ENCODE results near the gene PDCD4.
A peak's percentile ranks its signal among the peaks of the same experiment; 100 is the strongest.

PDCD4 gene

DNA sequence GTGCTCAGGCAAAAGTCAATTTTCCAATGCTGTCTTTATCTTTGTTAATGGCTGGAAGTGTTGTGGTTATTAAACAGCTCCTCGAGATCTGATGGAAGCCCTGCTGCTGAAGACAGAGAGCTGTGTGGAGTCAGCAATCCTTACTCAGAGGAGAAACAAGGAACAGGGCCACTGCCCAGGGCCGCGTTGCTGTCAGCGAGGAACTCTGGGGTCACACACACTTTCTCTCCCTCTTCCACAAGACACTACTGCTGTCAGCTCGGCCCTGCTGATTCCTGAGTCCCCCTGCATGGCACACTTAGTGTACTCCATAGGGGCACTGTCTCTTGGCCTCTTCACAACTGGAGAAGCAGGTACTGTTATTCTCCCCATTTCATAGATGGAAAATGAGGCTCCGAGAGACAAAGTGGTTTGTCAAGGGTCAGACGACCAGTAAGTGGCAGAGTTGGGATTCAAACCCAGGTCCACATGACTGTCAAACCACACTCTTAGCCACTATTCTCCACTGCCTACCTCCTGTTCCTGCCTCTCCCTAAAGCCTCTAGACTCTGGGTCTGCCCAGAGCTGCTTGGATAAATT lies 29.3 kb upstream of the PDCD4 start:
- no peak for DNase-seq (ENCODE audit: low spot score)

DNA sequence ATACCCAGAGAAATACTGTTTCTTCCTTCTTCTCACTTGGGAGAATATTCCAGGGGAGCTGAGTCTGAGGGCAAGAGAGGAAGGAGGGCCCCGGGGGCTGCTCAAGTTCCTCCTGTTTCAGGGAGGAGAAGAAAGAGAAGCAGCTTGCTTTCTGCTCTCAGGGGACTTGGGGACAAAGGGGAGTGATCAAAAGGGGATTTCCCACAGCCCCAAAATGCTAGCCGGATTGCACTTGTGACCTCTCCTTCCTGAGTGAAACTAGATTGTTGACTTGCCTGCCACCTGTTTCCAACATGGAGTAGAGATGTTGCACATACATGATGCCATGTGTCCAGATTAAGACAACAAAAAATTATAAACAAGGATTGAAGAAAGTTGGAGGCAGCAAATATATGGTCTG lies 28.7 kb upstream of the PDCD4 start:
- DNase-seq (ENCODE audit: low spot score), result no peak

DNA sequence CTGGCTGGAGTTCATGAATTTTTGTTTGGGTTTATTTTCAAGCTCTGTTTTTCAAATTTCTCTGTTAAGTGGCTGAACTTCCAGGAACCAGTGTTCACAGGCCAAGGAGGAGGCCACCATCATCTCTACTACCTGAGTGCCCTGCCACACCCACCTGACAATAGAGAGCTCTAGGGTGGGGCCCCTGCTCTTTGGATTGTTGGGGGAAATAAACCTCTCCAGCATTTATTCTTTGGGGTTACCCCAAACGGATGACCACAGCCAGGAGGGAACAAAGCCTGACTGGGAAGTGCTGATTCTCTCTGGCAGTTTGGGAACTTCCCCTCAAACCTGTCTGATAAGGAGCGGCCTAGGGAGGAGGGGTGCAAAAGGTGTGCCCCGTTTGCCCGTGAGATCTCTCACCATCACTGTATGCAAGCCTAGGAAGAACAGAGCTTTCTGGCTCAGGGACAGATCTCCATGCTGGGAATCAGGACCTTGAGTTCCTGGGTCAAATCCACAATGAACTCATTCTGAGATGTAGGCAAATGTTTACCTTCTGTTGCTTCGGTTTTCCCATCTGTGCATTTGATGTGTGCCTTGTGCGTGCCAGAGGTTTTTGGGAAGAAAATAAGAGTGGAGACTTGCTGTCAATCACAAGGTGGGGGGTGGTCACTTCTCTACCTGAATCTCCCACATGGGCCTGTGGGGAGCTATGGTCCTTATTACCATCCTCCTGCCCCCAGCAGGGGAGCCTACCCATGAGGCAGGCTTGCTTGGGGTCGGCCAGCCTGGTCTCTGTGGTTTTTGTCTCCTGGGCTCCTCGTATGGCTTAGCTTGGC lies 27.7 kb upstream of the PDCD4 start:
- no peak for DNase-seq (ENCODE audit: low spot score)

DNA sequence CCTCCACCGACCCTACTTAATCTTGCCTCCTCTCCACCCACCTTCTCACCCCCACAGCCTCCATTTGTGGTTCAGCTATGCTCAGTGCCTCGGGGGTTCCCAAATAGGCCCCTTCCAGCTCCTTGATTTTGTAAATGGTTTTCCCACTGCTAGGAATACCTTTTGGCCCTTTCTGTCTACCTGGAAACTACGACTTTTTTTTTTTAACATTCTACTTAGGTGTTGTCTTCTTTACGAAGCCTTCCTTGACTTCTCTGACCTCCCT lies 27.2 kb upstream of the PDCD4 start:
- DNase-seq (ENCODE audit: low spot score), result no peak

DNA sequence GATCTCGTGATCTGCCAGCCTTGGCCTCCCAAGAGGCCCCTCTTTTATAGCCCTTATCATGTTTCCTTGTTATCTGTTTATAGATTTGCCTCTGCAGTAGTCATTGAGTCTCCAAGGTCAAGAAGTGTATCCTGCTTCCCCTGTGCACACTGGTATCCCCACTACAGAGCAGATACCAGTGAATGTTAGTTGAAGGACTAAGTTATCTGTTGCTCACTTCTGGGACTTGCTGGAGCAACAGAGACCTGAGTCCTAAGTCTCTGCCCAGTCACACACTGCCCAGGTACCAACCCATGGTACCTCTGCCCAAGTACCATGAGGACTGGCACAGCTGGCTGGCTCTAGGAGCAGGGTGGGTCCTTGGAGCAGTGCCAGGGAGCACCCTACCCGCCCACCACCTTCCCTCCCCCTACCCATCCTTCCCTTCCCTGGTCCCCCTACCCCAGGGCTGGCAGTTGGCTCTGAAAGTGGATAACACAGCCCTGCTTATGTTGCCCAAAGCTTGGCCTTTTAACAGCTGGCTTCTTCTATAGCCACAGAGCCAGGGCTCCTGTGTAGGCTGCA lies 26.5 kb upstream of the PDCD4 start:
- DNase-seq (ENCODE audit: low spot score), result no peak

DNA sequence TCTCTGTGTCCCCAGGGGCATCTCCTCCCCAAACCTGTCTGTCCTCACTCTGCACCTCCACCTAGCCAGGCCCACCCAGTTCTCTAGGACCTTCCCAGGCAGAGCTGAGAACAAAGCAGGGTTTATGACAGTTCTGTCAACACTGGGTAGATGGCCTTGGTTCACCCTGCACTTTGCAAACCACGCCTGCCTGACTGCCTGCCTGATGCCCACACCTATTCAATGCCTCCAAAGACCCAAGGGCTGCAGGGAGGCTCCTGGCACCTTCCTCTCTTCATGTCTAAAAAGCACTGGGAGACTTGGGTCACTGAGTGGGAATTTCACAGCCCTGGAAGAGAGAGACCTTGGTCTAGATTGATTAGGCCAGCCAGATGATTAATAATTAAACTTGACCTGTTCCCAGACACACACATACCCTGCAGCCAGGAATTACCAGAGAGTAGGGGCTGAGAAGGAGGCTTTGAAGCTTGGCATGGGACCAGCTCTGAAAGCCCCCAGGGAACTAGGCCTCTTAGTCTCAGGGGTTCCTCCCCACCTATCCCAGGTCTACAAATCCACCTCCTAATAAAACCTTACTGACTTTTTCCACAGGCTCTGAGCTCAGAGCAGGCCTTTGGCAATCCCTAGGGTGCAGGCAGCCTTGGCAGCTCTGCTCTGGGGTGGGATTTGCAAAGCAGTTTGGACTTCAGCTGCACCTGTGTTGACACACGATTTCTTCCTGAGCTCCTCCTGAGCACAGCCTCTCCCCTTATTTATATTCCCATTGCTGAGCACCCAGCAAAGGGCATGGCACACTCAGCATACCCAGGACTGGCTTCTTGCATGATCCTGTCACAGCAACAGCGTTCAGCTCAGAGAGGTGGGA lies 25.7 kb upstream of the PDCD4 start:
- DNase-seq (ENCODE audit: low spot score), result no peak

DNA sequence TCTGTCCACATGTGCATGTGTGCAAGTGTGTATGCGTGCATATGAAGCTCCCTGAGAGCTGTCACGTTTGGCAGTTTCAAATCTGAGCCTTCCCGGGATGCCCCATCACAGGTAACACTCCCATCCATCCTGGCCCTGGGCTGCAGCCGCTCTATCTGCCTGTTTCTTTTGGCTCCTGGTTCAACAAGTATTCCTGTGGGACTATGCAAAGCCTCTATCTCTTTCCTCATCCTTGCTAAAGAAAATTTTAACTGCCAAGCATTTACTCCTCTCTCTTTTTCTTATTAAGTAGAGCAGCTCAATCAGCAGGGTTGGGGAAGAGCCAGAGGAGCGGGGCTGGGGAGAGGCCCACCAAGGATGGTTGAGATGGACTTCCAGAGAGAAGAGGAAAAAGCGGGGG lies 24.4 kb upstream of the PDCD4 start:
- no peak for DNase-seq (ENCODE audit: low spot score)

DNA sequence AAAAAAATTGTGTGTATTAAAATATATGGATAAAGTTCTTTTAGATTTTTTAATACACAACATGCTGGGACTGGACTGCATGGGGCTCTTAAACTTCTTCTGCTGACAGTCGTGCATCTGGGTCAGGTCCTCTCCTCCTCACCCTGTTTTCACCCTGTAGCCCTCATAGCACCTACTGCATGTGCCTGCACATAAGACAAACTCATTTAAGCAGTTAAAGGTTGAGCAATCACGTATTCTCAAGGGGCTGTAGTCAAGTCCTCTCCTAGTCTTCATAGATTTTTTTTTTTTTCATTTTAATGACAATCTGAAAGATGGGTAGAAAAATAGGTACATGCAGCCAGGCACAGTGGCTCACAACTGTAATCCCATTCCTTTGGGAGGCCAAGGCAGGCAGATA lies 23.6 kb upstream of the PDCD4 start:
- no peak for DNase-seq (ENCODE audit: low spot score)

DNA sequence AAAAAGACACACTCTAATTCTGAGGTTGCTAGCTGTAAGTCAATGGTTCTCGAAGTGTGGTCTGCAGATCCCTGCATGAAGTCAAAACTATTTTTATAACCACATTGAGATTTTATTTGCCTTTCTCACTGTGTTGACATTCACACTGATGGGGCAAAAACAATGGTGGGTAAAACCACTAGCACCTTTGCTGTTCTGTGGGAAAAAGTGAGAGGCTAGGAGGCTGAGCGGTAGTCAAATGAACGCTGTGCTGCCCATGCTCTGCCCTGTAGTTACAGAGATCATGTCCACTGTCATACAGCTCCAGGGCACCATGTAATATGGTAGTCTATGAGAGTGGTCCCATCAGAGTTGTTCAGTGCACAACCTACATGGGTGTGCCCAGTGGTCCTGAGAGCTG lies 21.6 kb upstream of the PDCD4 start:
- DNase-seq (ENCODE audit: low spot score), result no peak

DNA sequence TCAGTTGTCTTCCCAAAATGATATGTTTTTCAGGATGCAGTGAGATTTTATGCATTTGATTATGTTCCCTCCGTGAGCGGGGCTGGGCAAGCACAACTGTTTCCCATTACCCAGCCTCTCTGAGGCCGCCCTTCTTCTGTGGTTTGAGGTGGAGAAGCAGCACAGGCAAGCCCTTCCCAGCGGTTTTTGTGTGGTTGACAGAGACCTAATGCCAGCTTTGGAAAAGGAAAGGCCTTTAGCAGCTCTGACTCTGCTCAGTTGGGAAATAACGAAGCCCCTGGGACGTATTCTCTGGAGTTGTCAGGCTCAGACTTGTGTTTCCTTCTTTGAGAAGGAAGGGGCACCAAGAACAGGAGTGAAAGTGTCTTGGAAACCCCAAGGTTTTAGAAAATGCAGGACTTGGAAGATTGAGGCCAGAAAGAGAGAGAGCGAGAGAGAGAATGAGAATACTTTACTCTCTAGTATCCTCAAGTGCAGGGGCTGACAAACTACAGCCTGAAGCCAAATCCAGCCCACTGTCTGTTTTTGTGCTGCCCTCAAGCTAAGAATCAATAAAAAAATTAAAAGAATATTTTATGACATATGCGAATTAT lies 20.6 kb upstream of the PDCD4 start:
- DNase-seq (ENCODE audit: low spot score), result peak; percentile 64

DNA sequence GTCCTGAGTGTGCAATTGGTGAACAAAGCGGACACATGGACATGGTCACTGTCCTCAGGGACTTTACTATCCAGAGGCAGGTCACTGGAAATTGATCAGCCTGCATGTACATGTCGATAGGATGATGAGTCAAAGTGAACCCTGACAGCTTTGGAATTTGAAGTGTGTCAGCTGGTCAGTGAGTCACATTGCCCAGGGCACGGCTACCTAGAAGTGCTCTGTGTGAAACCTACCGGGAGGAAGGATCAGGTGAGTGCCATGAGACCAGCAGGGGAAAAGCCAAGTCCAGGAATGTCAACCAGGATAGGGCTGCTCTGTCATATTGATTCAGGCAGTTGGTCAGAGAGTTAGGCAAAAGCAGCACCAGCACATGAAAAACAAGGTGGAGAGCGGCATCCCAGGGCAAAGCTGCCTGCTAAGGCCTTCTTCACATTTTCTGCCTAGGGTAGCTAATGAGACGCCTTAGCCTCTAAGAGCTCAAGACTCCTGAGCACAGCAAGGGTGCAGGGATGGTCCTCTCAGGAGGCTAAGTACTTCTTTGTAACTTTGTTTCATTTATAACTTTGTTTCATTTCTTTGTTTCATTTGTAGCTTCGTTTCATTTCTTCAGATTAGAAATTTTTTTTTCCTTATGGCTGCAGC lies 19.4 kb upstream of the PDCD4 start:
- DNase-seq (ENCODE audit: low spot score), result no peak

DNA sequence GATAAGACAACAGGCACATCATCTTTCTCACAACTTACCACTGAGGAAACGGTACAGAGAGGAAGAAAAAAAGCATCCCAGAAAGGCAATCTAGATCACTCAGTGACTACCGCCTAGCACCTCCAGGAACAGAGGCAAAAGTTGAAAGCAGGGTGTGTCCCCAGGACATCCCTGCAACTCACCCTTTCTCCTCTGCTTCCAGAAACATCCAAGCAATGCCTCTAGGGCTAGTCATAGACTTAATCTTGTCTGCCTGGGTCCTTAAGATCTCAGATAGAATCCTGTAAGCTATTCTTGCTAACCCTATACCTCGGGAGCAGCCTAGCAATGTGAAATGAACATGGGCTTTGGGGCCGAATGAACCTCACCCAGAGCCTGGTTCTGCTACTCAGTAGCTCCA lies 18.8 kb upstream of the PDCD4 start:
- no peak for DNase-seq (ENCODE audit: low spot score)

DNA sequence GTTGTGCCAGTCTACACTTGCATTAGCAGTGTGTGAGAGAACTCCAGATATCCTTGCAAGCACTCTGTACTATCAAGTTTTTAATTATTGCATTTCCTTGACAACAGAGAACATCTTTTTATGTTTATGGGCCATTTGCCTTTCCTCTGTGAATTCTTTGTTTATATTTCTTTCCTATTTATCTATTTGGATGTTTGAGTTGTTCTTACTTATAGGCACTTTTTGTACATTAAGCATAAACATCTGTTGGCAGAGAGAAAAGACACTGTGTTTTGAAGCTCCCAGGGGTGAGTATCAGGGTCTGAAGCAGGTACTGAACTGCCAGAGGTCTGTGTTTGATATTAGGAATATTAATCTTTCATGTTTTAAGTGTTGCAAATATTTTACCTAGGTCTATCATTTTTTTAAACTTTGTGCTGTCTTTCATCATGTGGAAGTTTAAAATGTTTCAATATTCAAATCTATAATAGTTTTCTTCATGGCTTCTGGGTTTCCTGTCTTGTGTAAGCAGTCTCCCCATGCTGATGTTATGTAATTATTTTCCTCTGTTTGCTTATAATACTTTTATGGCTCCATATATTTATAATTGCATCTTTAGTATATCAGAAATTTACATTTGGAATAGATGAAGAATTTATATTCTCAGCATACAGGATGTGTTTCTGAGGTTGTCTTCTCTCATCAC lies 17.7 kb upstream of the PDCD4 start:
- DNase-seq (ENCODE audit: low spot score), result no peak

DNA sequence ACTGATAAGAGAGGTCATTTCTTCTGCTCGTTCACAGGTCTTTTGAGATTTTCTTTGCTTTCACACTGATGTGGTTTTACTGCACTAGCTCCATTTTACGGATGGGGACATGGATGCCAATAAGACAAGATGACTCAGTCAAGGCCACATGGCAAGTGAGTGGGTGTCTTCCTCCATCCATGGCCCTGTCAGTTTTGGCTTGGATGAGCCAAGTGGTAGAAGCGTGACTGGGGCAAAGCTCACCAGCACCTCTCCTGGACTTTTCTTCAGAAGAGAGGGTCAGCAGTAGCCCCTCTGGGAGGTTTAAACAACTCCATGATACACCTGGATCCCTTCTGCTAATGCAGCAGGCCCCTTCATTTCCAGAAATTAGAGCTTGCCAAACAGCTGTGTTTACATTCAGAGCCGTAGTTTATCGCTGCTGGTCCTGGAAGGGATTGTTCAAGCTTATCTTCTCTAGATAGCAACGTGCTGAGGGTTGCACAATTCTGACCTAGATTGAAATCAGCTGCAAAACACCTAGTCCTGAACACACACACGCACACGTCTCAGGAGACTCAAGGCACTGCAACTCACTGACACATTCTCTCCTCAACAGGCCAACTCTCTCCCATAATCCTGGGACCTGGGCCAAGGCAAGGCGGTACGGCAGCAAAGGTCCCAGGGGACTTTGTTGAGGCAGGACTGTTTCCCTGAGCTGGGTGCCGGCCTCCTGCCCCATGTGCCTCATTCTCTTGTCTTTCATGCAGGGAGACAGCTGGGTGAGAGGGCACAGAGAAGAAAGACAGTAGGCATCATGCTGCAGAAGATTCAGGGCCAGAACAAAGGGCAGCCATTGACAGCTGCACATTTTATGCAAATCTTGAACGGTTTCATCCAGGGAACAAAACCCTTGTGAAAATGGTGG lies 14.2 kb upstream of the PDCD4 start:
- no peak for DNase-seq (ENCODE audit: low spot score)

DNA sequence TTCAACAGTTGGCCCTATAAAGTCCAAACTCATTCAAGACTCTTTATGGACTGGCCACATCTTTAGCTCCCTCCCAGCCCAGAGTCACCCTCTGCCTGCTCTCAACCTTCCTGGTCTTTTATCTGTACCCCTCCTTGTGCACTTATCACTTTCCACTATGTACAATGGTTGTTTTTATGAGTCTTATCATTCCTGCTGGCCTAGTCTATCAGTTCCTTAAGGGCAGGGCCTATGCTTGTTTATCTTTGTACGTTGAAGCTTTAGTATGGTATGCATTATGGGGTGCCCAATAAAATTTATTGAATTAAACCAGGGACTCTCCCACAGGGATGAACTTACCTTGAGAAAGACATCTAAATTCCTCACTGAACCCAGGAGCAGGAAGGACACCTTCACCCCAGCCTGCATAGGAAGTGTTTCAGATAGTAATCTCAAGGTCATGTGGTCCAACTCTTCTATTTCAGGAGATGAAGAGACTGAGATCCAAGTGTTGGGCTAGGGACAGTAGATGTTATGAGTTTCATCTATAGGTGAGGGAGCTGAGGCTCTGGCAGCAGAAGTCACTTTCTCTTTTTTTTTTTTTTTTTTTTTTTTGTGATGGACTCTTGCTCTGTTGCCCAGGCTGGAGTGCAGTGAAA lies 13.3 kb upstream of the PDCD4 start:
- DNase-seq (ENCODE audit: low spot score), result no peak

DNA sequence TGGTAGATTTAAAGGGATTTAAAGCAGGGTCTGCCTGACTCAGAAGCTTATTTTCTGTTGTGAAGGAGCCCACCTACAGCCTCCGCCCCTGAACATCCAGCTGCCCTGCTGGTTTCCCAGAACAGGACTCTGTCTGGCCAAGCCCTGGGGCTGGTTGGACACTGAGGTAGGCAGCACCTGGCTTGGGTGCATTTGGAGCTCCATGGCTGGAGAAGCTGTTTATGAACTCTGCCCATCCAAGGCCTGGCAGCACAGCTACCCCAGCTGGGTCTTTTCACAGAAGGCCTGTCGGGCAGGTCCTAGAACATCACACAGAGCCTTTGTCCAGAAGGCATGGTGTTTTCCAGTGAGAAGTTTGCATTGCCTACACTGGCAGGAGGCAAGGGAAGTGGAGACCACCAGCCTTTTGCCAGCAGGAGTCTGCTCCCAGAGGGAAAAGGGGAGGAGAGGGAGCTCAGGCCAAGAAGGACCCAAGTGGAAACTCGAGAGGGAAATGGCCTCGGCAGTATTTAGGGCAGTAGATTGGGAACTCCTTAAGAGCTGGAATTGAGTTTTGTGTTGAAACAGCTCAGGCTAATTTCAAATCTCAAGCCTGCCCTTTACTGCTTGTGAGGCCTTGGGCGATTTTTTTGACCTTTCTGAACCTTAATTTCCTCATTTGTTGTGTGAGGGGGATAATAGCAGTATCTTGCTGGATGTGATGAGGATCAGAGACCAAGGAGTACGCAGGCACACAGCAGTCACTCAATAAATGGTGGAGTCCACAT lies 12.3 kb upstream of the PDCD4 start:
- DNase-seq (ENCODE audit: low spot score), result no peak

DNA sequence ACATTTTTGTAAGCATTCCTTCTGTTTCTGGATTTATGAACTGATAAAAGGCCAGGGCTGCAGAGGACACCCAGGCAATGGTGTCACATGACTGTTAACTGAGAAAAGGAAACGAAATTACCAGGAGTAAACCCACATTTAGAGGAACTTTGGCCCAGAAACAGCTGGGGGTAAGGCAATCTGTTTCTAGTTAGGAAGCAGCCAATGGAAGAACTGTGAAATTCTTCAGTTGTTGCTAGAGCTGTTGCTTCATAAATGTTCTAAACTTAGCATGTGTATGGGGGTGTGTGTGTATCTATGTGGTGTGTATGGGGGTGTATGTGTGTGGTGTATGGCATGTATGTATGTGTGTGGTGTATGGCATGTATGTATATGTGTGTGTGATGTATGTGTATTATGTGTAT lies 11.8 kb upstream of the PDCD4 start:
- DNase-seq (ENCODE audit: low spot score), result peak; percentile 86

DNA sequence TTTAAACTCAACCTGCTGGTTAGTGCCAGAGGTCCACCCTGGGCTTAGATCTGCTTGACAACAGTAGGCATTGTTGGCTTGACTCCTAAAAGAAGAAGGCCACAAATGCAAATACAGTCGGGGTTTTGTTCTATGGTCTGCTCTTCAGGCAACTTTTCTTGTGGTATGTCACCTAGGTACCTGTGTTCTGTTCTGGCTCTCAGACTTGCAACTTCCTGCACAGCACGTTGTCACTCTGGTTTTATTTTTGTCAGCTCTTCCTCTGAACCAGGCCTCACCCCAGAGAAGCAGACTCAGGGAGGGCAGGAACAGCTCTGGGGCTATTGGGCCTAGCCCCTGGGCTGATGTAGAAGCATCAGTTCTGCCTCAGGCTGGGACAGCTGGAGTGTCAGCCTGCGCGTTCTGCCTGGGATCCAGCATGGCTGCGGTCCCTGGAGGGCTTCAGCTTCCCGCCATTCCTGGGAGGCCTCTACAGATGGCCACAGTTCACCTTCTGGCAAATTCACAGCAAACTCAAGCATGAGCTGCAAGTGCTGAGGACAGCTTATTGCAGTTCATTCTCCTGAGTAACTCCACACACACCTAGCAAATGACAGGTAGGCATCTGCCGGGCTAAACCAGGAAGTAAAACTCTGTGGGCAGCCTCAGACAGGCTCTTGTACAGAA lies 11.0 kb upstream of the PDCD4 start:
- no peak for DNase-seq (ENCODE audit: low spot score)

DNA sequence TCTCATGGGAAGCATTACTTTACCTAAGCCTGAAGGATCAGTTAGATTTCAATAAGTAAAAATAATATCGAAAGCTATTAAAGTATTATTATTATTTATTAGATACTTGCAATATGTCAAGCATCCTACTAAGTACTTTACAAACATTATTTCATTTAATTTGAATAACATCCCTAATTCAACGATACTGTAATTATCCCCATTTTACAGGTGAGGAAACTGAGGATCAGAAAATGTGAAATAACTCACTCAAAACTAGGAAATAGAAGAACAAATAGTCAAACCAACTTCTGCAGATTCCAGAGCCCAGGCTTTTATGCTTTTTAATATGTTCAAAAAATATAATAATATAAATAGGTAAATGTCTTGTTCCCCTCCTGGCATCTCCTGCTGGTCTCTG lies 10.3 kb upstream of the PDCD4 start:
- no peak for DNase-seq (ENCODE audit: low spot score)

All from AG20443 (cell line).